Measurements from ENCODE around the gene UPF3B.

The UPF3B gene

DNA sequence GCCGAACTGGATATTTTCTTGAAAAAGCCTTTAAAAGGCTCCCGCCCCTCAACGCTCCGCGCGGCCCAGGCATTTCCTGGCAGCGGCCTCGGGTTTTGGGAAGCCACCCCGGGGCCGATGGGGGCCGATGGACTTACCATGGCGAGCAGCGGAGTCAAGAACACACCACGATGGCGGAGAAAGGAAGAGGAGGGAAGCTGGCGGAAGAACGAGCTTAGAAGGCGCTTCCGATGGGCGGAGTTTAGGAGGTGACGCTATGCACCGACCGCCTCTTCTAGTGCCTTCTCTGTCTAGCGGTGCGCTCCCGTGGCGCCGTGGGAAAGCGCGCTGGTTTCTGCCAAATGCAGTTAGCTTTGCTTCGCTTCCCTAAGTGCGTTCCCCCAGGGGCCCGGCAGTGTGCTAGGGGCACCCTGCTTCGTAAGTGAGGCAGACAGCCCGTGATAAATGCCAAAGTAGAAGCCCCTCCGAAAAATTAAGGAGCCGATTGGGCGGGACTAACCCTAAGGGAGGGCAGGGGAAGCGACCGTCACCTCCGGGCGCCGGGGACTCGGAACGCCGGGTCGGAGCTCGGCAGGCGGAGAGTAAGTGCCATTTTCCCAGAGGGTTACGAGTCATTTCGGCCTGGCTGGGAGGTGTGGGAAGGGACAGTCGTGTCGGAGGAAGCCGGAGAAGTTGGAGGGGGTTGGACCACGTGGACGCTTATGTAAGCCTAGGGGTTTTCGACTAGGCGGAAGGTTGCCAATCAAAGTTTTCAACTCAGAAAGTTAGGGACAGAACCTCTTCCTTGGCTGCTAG, 61.1 kb downstream of the UPF3B start, which contains the start of gene RPL39:
RPL39 (minus strand) TSS at position 194 of the 795 bp plus-strand sequence; CDS start at position 140, 54 bp downstream.
- Histone ChIP-seq H3K4me1 (ENCODE audit: control insufficient read depth, insufficient read depth, low read length) (peaks cover 2% of the 10 kb centered on the region; the same call in 1 of the 2 replicates), H3K27ac (ENCODE audit: extremely low read depth, low read depth, low read length) (peak within 1 kb of the TSS; percentile 96), H3K9me3 (ENCODE audit: control insufficient read depth, insufficient read depth, low read depth, low read length) (no peaks in the 10 kb centered on the region), H3K36me3 (ENCODE audit: control insufficient read depth in 2 of 2, insufficient read depth in 1 of 2, low read length in 2 of 2) (peaks cover 24 to 41% of the 10 kb centered on the region in 2 experiments; a peak in 2 of 3 replicates), H3K4me3 (ENCODE audit: low read depth, low read length) (peak within 1 kb of the TSS; percentile 77)
- CTCF ChIA-PET = interaction anchor here (0.6 to 1.7 kb wide), 2 partner anchors 9 to 96 kb away, joined by 3 to 6 read pairs; no protein-coding TSS in a partner anchor
- POLR2A ChIA-PET = interaction anchor here (0.5 to 3.0 kb wide), 40 partner anchors 8 to 864 kb away, joined by 3 to 54 read pairs (median 4); partner anchors contain the start of genes NDUFA1, NKRF, RNF113A and SEPTIN6
- TF ChIP-seq ZNF239 (tag by site-specific recombination; IDR thresholded peaks at IDR 0.05) (no peak; the same call in 1 of the 2 replicates), HOXC10 (CRISPR knock-in tag; IDR thresholded peaks at IDR 0.05) (no peak), ZNF211 (tag by site-specific recombination; IDR thresholded peaks at IDR 0.05; ENCODE audit: low read depth) (no peak), ZNF391 (tag by site-specific recombination; IDR thresholded peaks at IDR 0.05; ENCODE audit: borderline replicate concordance, low read depth) (peak; percentile 39; the same call in 1 of the 2 replicates), ZNF501 (tag by site-specific recombination; IDR thresholded peaks at IDR 0.05) (no peak), ZNF146 (tag by site-specific recombination; IDR thresholded peaks at IDR 0.05) (no peak), PRDM1 (tag by site-specific recombination; IDR thresholded peaks at IDR 0.05) (no peak), SP7 (tag by site-specific recombination; IDR thresholded peaks at IDR 0.05) (peak; percentile 44; the same call in 1 of the 2 replicates), KLF16 (tag by site-specific recombination; IDR thresholded peaks at IDR 0.05) (no peak; the same call in 1 of the 2 replicates), ZBTB17 (tag by site-specific recombination; IDR thresholded peaks at IDR 0.05) (peak; percentile 81), KLF1 (tag by site-specific recombination; IDR thresholded peaks at IDR 0.05) (no peak), ZSCAN4 (tag by site-specific recombination; IDR thresholded peaks at IDR 0.05) (no peak), ZBTB6 (tag by site-specific recombination; IDR thresholded peaks at IDR 0.05) (no peak), ZNF341 (tag by site-specific recombination; IDR thresholded peaks at IDR 0.05; ENCODE audit: low read depth) (peak; percentile 83), ZNF350 (tag by site-specific recombination; IDR thresholded peaks at IDR 0.05) (no peak), ZFP37 (tag by site-specific recombination; IDR thresholded peaks at IDR 0.05) (peak; percentile 84), ZNF324 (tag by site-specific recombination; IDR thresholded peaks at IDR 0.05) (no peak), ZNF426 (tag by site-specific recombination; IDR thresholded peaks at IDR 0.05) (no peak), SP2 (tag by site-specific recombination; IDR thresholded peaks at IDR 0.05) (peak; percentile 76)
- TF ChIP-seq, protein P1, sequence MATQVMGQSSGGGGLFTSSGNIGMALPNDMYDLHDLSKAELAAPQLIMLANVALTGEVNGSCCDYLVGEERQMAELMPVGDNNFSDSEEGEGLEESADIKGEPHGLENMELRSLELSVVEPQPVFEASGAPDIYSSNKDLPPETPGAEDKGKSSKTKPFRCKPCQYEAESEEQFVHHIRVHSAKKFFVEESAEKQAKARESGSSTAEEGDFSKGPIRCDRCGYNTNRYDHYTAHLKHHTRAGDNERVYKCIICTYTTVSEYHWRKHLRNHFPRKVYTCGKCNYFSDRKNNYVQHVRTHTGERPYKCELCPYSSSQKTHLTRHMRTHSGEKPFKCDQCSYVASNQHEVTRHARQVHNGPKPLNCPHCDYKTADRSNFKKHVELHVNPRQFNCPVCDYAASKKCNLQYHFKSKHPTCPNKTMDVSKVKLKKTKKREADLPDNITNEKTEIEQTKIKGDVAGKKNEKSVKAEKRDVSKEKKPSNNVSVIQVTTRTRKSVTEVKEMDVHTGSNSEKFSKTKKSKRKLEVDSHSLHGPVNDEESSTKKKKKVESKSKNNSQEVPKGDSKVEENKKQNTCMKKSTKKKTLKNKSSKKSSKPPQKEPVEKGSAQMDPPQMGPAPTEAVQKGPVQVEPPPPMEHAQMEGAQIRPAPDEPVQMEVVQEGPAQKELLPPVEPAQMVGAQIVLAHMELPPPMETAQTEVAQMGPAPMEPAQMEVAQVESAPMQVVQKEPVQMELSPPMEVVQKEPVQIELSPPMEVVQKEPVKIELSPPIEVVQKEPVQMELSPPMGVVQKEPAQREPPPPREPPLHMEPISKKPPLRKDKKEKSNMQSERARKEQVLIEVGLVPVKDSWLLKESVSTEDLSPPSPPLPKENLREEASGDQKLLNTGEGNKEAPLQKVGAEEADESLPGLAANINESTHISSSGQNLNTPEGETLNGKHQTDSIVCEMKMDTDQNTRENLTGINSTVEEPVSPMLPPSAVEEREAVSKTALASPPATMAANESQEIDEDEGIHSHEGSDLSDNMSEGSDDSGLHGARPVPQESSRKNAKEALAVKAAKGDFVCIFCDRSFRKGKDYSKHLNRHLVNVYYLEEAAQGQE (tag by site-specific recombination; IDR thresholded peaks at IDR 0.05) = peak; percentile 30; the same call in 1 of the 2 replicates
- TF ChIP-seq, protein P2, sequence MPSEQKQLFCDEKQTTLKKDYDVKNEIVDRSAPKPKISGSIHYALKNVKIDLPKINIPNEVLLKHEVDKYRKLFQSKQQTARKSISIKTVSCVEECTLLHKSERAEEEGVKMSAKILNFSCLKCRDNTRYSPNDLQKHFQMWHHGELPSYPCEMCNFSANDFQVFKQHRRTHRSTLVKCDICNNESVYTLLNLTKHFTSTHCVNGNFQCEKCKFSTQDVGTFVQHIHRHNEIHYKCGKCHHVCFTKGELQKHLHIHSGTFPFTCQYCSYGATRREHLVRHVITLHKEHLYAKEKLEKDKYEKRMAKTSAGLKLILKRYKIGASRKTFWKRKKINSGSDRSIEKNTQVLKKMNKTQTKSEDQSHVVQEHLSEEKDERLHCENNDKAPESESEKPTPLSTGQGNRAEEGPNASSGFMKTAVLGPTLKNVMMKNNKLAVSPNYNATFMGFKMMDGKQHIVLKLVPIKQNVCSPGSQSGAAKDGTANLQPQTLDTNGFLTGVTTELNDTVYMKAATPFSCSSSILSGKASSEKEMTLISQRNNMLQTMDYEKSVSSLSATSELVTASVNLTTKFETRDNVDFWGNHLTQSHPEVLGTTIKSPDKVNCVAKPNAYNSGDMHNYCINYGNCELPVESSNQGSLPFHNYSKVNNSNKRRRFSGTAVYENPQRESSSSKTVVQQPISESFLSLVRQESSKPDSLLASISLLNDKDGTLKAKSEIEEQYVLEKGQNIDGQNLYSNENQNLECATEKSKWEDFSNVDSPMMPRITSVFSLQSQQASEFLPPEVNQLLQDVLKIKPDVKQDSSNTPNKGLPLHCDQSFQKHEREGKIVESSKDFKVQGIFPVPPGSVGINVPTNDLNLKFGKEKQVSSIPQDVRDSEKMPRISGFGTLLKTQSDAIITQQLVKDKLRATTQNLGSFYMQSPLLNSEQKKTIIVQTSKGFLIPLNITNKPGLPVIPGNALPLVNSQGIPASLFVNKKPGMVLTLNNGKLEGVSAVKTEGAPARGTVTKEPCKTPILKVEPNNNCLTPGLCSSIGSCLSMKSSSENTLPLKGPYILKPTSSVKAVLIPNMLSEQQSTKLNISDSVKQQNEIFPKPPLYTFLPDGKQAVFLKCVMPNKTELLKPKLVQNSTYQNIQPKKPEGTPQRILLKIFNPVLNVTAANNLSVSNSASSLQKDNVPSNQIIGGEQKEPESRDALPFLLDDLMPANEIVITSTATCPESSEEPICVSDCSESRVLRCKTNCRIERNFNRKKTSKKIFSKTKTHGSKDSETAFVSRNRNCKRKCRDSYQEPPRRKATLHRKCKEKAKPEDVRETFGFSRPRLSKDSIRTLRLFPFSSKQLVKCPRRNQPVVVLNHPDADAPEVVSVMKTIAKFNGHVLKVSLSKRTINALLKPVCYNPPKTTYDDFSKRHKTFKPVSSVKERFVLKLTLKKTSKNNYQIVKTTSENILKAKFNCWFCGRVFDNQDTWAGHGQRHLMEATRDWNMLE (tag by site-specific recombination; conservative IDR thresholded peaks at IDR 0.05; ENCODE audit: low read depth) = 0 out of 2 replicates have a peak, but pooled peaks have one; percentile 13
- TF ChIP-seq, protein P3, sequence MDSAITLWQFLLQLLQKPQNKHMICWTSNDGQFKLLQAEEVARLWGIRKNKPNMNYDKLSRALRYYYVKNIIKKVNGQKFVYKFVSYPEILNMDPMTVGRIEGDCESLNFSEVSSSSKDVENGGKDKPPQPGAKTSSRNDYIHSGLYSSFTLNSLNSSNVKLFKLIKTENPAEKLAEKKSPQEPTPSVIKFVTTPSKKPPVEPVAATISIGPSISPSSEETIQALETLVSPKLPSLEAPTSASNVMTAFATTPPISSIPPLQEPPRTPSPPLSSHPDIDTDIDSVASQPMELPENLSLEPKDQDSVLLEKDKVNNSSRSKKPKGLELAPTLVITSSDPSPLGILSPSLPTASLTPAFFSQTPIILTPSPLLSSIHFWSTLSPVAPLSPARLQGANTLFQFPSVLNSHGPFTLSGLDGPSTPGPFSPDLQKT (IDR thresholded peaks at IDR 0.05; ENCODE audit: borderline replicate concordance, low read depth, low read length) = no peak
- TF ChIP-seq, protein P4, sequence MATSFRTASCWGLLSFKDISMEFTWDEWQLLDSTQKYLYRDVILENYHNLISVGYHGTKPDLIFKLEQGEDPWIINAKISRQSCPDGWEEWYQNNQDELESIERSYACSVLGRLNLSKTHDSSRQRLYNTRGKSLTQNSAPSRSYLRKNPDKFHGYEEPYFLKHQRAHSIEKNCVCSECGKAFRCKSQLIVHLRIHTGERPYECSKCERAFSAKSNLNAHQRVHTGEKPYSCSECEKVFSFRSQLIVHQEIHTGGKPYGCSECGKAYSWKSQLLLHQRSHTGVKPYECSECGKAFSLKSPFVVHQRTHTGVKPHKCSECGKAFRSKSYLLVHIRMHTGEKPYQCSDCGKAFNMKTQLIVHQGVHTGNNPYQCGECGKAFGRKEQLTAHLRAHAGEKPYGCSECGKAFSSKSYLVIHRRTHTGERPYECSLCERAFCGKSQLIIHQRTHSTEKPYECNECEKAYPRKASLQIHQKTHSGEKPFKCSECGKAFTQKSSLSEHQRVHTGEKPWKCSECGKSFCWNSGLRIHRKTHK (tag by site-specific recombination; IDR thresholded peaks at IDR 0.05) = no peak
